Measurements from ENCODE around the gene PDK4. TPM values are rescaled to one million over a fixed set of nuclear protein-coding genes. Genes with fewer than 3 reads are reported as not detected.

PDK4 gene
- polyA plus RNA-seq, 4 donors = 9.1 to 210 (median 84.3) TPM

- no peak for FAIRE-seq
- no peak overlapping the region for H3K4me3 ChIP-seq (ENCODE audit: low read depth in 1 of 3, low read length in 3 of 3)
These were observed 2.8 kb upstream of the PDK4 start for GRCh38 chr7:95599069-95599468.

GRCh38 chr7:95598511-95598910, 2.2 kb upstream of the PDK4 start:
- 52 to 72% (median 57%) methylated on average over 1 of the region's 1 CpG for WGBS, 3 donors
- FAIRE-seq (no peak), DNase-seq (no peak)
- Histone ChIP-seq H3K27me3 (ENCODE audit: control insufficient read depth in 3 of 3, insufficient read depth in 3 of 3, low read length in 3 of 3) (no peaks in the 10 kb centered on the region), H3K4me1 (ENCODE audit: control insufficient read depth in 3 of 3, insufficient read depth in 2 of 3, low read depth in 1 of 3, low read length in 2 of 3) (peaks cover 0 to 7% (median 2%) of the 10 kb centered on the region in 3 donors), H3K27ac (ENCODE audit: low read depth in 1 of 3, low read length in 2 of 3) (peak overlapping the region in 1 of 3 donors; percentile 48), H3K9me3 (ENCODE audit: control insufficient read depth in 2 of 2, insufficient read depth in 1 of 2, low read depth in 1 of 2, low read length in 1 of 2) (no peaks in the 10 kb centered on the region), H3K4me3 (ENCODE audit: low read depth in 1 of 3, low read length in 3 of 3) (no peak overlapping the region), H3K36me3 (ENCODE audit: control insufficient read depth in 3 of 3, insufficient read depth in 2 of 3, low read depth in 1 of 3, low read length in 3 of 3) (no peaks in the 10 kb centered on the region)

More at GRCh38 chr7:95599069-95599468, 2.8 kb upstream of the PDK4 start:
- DNase-seq = no peak
- Histone ChIP-seq H3K4me1 (ENCODE audit: control insufficient read depth in 3 of 3, insufficient read depth in 2 of 3, low read depth in 1 of 3, low read length in 2 of 3) (peaks cover 0 to 7% (median 2%) of the 10 kb centered on the region in 3 donors), H3K27ac (ENCODE audit: low read depth in 1 of 3, low read length in 2 of 3) (no peak overlapping the region), H3K9me3 (ENCODE audit: control insufficient read depth in 2 of 2, insufficient read depth in 1 of 2, low read depth in 1 of 2, low read length in 1 of 2) (no peaks in the 10 kb centered on the region), H3K27me3 (ENCODE audit: control insufficient read depth in 3 of 3, insufficient read depth in 3 of 3, low read length in 3 of 3) (no peaks in the 10 kb centered on the region), H3K36me3 (ENCODE audit: control insufficient read depth in 3 of 3, insufficient read depth in 2 of 3, low read depth in 1 of 3, low read length in 3 of 3) (no peaks in the 10 kb centered on the region)

GRCh38 chr7:95595746-95596197, 544 bp downstream of the PDK4 start:
- Histone ChIP-seq H3K4me3 (ENCODE audit: low read depth in 1 of 3, low read length in 3 of 3) (peak overlapping the region; percentile 53 to 95 (median 71)), H3K27ac (ENCODE audit: low read depth in 1 of 3, low read length in 2 of 3) (peak overlapping the region; percentile 48 to 99 (median 96)), H3K9me3 (ENCODE audit: control insufficient read depth in 2 of 2, insufficient read depth in 1 of 2, low read depth in 1 of 2, low read length in 1 of 2) (no peaks in the 10 kb centered on the region), H3K27me3 (ENCODE audit: control insufficient read depth in 3 of 3, insufficient read depth in 3 of 3, low read length in 3 of 3) (no peaks in the 10 kb centered on the region), H3K36me3 (ENCODE audit: control insufficient read depth in 3 of 3, insufficient read depth in 2 of 3, low read depth in 1 of 3, low read length in 3 of 3) (peaks cover 0 to 3% (median 0%) of the 10 kb centered on the region in 3 donors), H3K4me1 (ENCODE audit: control insufficient read depth in 3 of 3, insufficient read depth in 2 of 3, low read depth in 1 of 3, low read length in 2 of 3) (peaks cover 0 to 3% (median 0%) of the 10 kb centered on the region in 3 donors)
- 12 to 24% (median 21%) methylated on average over 8 of the region's 8 CpGs for WGBS, 3 donors
- DNase-seq (no peak), FAIRE-seq (no peak)

GRCh38 chr7:95594185-95594584, 2.1 kb downstream of the PDK4 start:
- peak overlapping the region in 1 of 3 donors; percentile 56 for H3K4me3 ChIP-seq (ENCODE audit: low read depth in 1 of 3, low read length in 3 of 3)
- H3K36me3 ChIP-seq (ENCODE audit: control insufficient read depth in 3 of 3, insufficient read depth in 2 of 3, low read depth in 1 of 3, low read length in 3 of 3) = peaks cover 0 to 3% (median 0%) of the 10 kb centered on the region in 3 donors
- no peaks in the 10 kb centered on the region for H3K27me3 ChIP-seq (ENCODE audit: control insufficient read depth in 3 of 3, insufficient read depth in 3 of 3, low read length in 3 of 3)
- no peaks in the 10 kb centered on the region for H3K9me3 ChIP-seq (ENCODE audit: control insufficient read depth in 2 of 2, insufficient read depth in 1 of 2, low read depth in 1 of 2, low read length in 1 of 2)
- peaks cover 0 to 3% (median 0%) of the 10 kb centered on the region in 3 donors for H3K4me1 ChIP-seq (ENCODE audit: control insufficient read depth in 3 of 3, insufficient read depth in 2 of 3, low read depth in 1 of 3, low read length in 2 of 3)
- FAIRE-seq (no peak), DNase-seq (no peak)
- H3K27ac ChIP-seq (ENCODE audit: low read depth in 1 of 3, low read length in 2 of 3) = peak overlapping the region in 1 of 3 donors; percentile 18

GRCh38 chr7:95593343-95593742, 3.0 kb downstream of the PDK4 start:
- H3K4me1 ChIP-seq (ENCODE audit: control insufficient read depth in 3 of 3, insufficient read depth in 2 of 3, low read depth in 1 of 3, low read length in 2 of 3) = peaks cover 0 to 3% (median 0%) of the 10 kb centered on the region in 3 donors

GRCh38 chr7:95592570-95592969, 3.7 kb downstream of the PDK4 start:
- Histone ChIP-seq H3K9me3 (ENCODE audit: control insufficient read depth in 2 of 2, insufficient read depth in 1 of 2, low read depth in 1 of 2, low read length in 1 of 2) (no peaks in the 10 kb centered on the region), H3K27me3 (ENCODE audit: control insufficient read depth in 3 of 3, insufficient read depth in 3 of 3, low read length in 3 of 3) (no peaks in the 10 kb centered on the region), H3K27ac (ENCODE audit: low read depth in 1 of 3, low read length in 2 of 3) (no peak overlapping the region), H3K36me3 (ENCODE audit: control insufficient read depth in 3 of 3, insufficient read depth in 2 of 3, low read depth in 1 of 3, low read length in 3 of 3) (peaks cover 3% of the 10 kb centered on the region in 3 donors), H3K4me1 (ENCODE audit: control insufficient read depth in 3 of 3, insufficient read depth in 2 of 3, low read depth in 1 of 3, low read length in 2 of 3) (no peaks in the 10 kb centered on the region), H3K4me3 (ENCODE audit: low read depth in 1 of 3, low read length in 3 of 3) (peak overlapping the region in 1 of 3 donors; percentile 25)
- DNase-seq (no peak), FAIRE-seq (no peak)
- WGBS, 3 donors = 84 to 87% (median 86%) methylated on average over 5 of the region's 5 CpGs

More at GRCh38 chr7:95593343-95593742, 3.0 kb downstream of the PDK4 start:
- peak overlapping the region in 1 of 3 donors; percentile 23 for H3K4me3 ChIP-seq (ENCODE audit: low read depth in 1 of 3, low read length in 3 of 3)
- H3K27ac ChIP-seq (ENCODE audit: low read depth in 1 of 3, low read length in 2 of 3) = no peak overlapping the region
- no peaks in the 10 kb centered on the region for H3K9me3 ChIP-seq (ENCODE audit: control insufficient read depth in 2 of 2, insufficient read depth in 1 of 2, low read depth in 1 of 2, low read length in 1 of 2)
- DNase-seq = no peak
- no peaks in the 10 kb centered on the region for H3K27me3 ChIP-seq (ENCODE audit: control insufficient read depth in 3 of 3, insufficient read depth in 3 of 3, low read length in 3 of 3)
- FAIRE-seq = no peak
- WGBS, 3 donors = 64 to 73% (median 70%) methylated on average over 2 of the region's 2 CpGs
- peaks cover 3% of the 10 kb centered on the region in 3 donors for H3K36me3 ChIP-seq (ENCODE audit: control insufficient read depth in 3 of 3, insufficient read depth in 2 of 3, low read depth in 1 of 3, low read length in 3 of 3)

GRCh38 chr7:95590387-95591248, 5.7 kb downstream of the PDK4 start:
- H3K4me1 ChIP-seq (ENCODE audit: control insufficient read depth in 3 of 3, insufficient read depth in 2 of 3, low read depth in 1 of 3, low read length in 2 of 3) = no peaks in the 10 kb centered on the region
- H3K36me3 ChIP-seq (ENCODE audit: control insufficient read depth in 3 of 3, insufficient read depth in 2 of 3, low read depth in 1 of 3, low read length in 3 of 3) = peaks cover 3 to 6% (median 5%) of the 10 kb centered on the region in 3 donors
- no peak for FAIRE-seq
- H3K9me3 ChIP-seq (ENCODE audit: control insufficient read depth in 2 of 2, insufficient read depth in 1 of 2, low read depth in 1 of 2, low read length in 1 of 2) = no peaks in the 10 kb centered on the region
- WGBS, 3 donors = 33 to 45% (median 39%) methylated on average over 5 of the region's 5 CpGs
- no peaks in the 10 kb centered on the region for H3K27me3 ChIP-seq (ENCODE audit: control insufficient read depth in 3 of 3, insufficient read depth in 3 of 3, low read length in 3 of 3)
- peak overlapping the region in 1 of 3 donors; percentile 55 for H3K27ac ChIP-seq (ENCODE audit: low read depth in 1 of 3, low read length in 2 of 3)
- H3K4me3 ChIP-seq (ENCODE audit: low read depth in 1 of 3, low read length in 3 of 3) = no peak overlapping the region
- no peak for DNase-seq

- FAIRE-seq = no peak
These were observed 6.5 kb downstream of the PDK4 start for GRCh38 chr7:95589766-95590165.

More at GRCh38 chr7:95589766-95590165, 6.5 kb downstream of the PDK4 start:
- Histone ChIP-seq H3K4me3 (ENCODE audit: low read depth in 1 of 3, low read length in 3 of 3) (no peak overlapping the region), H3K36me3 (ENCODE audit: control insufficient read depth in 3 of 3, insufficient read depth in 2 of 3, low read depth in 1 of 3, low read length in 3 of 3) (peaks cover 3 to 10% (median 6%) of the 10 kb centered on the region in 3 donors), H3K9me3 (ENCODE audit: control insufficient read depth in 2 of 2, insufficient read depth in 1 of 2, low read depth in 1 of 2, low read length in 1 of 2) (no peaks in the 10 kb centered on the region), H3K4me1 (ENCODE audit: control insufficient read depth in 3 of 3, insufficient read depth in 2 of 3, low read depth in 1 of 3, low read length in 2 of 3) (no peaks in the 10 kb centered on the region), H3K27me3 (ENCODE audit: control insufficient read depth in 3 of 3, insufficient read depth in 3 of 3, low read length in 3 of 3) (no peaks in the 10 kb centered on the region), H3K27ac (ENCODE audit: low read depth in 1 of 3, low read length in 2 of 3) (no peak overlapping the region)
- DNase-seq = no peak
- 95 to 100% (median 95%) methylated on average over 1 of the region's 1 CpG for WGBS, 3 donors
